Gastrocnemius medialis (tissue), 4 donors: Measurements from ENCODE around the gene NAV2.

Source experiments
- CTCF ChIP-seq, 5 experiments: fragments of 450-650 bp in 3 of 5; fragments of 200-600 bp in 2 of 5; sonication (generic) in 2 of 5; IDR thresholded peaks in 4 of 5; conservative IDR thresholded peaks in 1 of 5; 1 replicate in 4 of 5; 2 replicates in 1 of 5; pipeline ENCODE4 v1.5.1; 2016 to 2019; ENCODE audit warnings: antibody characterized with exemption in 5 of 5, mild to moderate bottlenecking in 3 of 5, moderate library complexity in 3 of 5
- POLR2A ChIP-seq, 2 donors: fragments of 450-650 bp; IDR thresholded peaks; one replicate each; pipeline ENCODE4 v1.6.1; 2017; ENCODE audit warnings: antibody characterized with exemption in 2 of 2, mild to moderate bottlenecking in 2 of 2, moderate library complexity in 2 of 2

- no peak for TF ChIP-seq CTCF (IDR thresholded peaks at IDR 0.05 in 4 of 5, conservative IDR thresholded peaks at IDR 0.05 in 1 of 5)
- TF ChIP-seq POLR2A (IDR thresholded peaks at IDR 0.05): no peak
Measured at GRCh38 chr11:19871531-19871930, 158.9 kb downstream of the NAV2 start.
